Chondrocyte (in vitro differentiated cells): ENCODE data around the gene JAKMIP1. TPM values are rescaled to one million over a fixed set of nuclear protein-coding genes. Genes with fewer than 3 reads are reported as not detected.

ENCODE experiments used
- DNase-seq: peaks from one replicate; pipeline ENCODE4 v3.0.0; 2021; ENCODE audit warnings: mixed read lengths, low spot score
- H3K27ac Mint-ChIP-seq: one replicate; pipeline ENCODE4 v1.8.0; 2021; ENCODE audit warnings: mild to moderate bottlenecking, moderate library complexity, mixed read lengths; ENCODE audit not compliant: unreplicated experiment
- H3K27me3 Mint-ChIP-seq: 2 replicates; pipeline ENCODE4 v1.8.0; 2021; ENCODE audit warnings: low read depth, mixed read lengths
- H3K36me3 Mint-ChIP-seq: 2 replicates; pipeline ENCODE4 v1.8.0; 2021; ENCODE audit warnings: low read depth, mixed read lengths
- H3K4me1 Mint-ChIP-seq: 2 replicates; pipeline ENCODE4 v1.8.0; 2021; ENCODE audit warnings: low read depth, mild to moderate bottlenecking, mixed read lengths
- H3K4me3 Mint-ChIP-seq: one replicate; pipeline ENCODE4 v1.8.0; 2021; ENCODE audit warnings: mild to moderate bottlenecking, moderate library complexity, mixed read lengths; ENCODE audit not compliant: unreplicated experiment
- H3K9me3 Mint-ChIP-seq: 2 replicates; pipeline ENCODE4 v1.8.0; 2021; ENCODE audit warnings: low read depth, mixed read lengths
- total RNA-seq: library from RNA; stranded (reverse); gene quantifications from 3 replicates; pipeline ENCODE4 v1.2.1, GENCODE V29; 2021
- TF ChIP-seq, protein P1 (sequence below): fragments of 200-600 bp; sonication (generic); IDR thresholded peaks from 2 replicates; pipeline ENCODE4 v1.5.0; 2021; ENCODE audit warnings: antibody characterized with exemption, mild to moderate bottlenecking, moderate library complexity

Gene JAKMIP1
- total RNA-seq, 1 donor from 2014 or later, result 0.10 TPM

DNA sequence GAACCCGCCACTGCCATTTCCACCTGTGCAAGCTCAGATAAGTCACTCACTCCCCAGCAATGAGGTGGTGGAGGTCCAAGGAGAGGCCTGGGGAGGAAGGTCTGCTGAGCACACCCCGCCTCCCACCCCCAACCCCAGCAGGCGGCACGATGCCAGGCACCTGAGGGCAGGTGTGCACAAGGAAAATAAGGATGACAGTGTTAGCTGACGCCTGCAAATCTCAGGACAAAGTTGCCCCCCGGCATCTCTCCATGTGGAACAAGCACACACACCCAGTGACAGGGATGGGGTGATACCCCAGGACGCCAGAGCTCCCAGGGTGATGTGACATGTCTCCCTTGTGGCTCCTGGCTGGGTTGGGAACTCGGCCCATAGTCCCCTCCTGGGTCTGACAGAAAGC, 9.9 kb downstream of the JAKMIP1 start:
- H3K36me3 Mint-ChIP-seq, result peaks cover 6% of the 10 kb centered on the region
- no peak overlapping the region for H3K4me3 Mint-ChIP-seq
- H3K27me3 Mint-ChIP-seq, result peaks cover 51% of the 10 kb centered on the region
- H3K4me1 Mint-ChIP-seq, result peaks cover 14% of the 10 kb centered on the region
- DNase-seq, result no peak
- H3K27ac Mint-ChIP-seq, result no peak overlapping the region
- TF ChIP-seq, protein P1, sequence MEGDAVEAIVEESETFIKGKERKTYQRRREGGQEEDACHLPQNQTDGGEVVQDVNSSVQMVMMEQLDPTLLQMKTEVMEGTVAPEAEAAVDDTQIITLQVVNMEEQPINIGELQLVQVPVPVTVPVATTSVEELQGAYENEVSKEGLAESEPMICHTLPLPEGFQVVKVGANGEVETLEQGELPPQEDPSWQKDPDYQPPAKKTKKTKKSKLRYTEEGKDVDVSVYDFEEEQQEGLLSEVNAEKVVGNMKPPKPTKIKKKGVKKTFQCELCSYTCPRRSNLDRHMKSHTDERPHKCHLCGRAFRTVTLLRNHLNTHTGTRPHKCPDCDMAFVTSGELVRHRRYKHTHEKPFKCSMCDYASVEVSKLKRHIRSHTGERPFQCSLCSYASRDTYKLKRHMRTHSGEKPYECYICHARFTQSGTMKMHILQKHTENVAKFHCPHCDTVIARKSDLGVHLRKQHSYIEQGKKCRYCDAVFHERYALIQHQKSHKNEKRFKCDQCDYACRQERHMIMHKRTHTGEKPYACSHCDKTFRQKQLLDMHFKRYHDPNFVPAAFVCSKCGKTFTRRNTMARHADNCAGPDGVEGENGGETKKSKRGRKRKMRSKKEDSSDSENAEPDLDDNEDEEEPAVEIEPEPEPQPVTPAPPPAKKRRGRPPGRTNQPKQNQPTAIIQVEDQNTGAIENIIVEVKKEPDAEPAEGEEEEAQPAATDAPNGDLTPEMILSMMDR, result no peak
- H3K9me3 Mint-ChIP-seq, result peaks cover 3% of the 10 kb centered on the region

- no peak overlapping the region for H3K4me3 Mint-ChIP-seq
Observed at GRCh38 chr4:6189511-6189910, 10.8 kb downstream of the JAKMIP1 start.

DNA sequence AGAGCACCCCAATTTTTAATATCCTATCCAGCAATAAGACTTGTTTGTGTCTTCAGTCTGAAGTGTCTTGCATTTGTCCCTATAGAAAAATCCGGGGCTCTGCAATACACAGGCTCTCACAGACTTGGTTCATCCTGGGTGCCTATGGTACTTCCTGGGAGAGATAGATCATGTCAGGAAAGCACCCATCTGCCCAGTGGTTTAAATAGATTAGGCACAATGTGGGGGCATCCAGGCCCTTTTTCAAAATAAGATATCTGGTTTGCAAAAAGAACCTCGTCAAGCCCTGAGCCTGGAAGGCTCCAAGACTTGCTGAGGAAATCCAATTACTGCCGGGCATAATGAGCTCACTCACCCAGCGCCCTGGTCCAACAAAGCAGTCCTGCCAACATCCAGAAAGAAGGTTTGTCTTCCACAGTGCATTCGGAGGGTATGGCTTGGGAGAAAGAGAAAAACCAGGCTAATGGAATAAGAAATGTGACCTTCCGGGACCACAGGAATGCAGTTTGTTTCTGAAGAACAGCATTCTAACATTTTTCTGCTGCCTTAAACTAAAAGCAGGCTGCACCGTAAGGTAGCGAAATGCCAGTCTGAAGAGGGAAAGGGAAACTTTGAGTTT, 11.6 kb downstream of the JAKMIP1 start:
- Mint-ChIP-seq H3K9me3 (peaks cover 3% of the 10 kb centered on the region), H3K36me3 (peaks cover 6% of the 10 kb centered on the region)

More at GRCh38 chr4:6189511-6189910, 10.8 kb downstream of the JAKMIP1 start:
- Mint-ChIP-seq H3K36me3 (peaks cover 6% of the 10 kb centered on the region), H3K27me3 (peaks cover 49% of the 10 kb centered on the region), H3K9me3 (peaks cover 3% of the 10 kb centered on the region), H3K27ac (no peak overlapping the region), H3K4me1 (peaks cover 14% of the 10 kb centered on the region)
- TF ChIP-seq, protein P1, result no peak
- DNase-seq, result no peak

DNA sequence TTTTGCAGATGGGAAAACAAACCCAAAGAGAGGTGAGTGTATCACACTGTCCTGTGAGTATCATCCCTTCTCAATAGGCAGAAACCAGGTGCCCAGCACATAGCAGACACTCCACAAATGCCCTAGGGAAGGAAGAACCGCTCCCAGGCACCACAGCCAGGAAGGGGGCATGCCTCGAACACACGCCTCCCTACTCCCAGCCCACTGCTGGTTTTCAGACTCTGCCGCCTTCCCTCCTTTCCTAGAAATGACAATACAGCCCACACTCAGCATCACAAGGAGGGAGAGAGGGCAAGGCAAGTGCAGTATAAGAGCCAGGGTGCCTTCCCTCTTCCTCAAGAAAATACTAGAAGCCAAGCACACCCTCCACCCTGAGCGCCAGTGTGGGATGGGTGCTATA, 16.2 kb downstream of the JAKMIP1 start:
- peaks cover 35% of the 10 kb centered on the region for H3K27me3 Mint-ChIP-seq

More for the DNA sequence above, 11.6 kb downstream of the JAKMIP1 start:
- TF ChIP-seq, protein P1, result no peak
- no peak for DNase-seq
- peaks cover 42% of the 10 kb centered on the region for H3K27me3 Mint-ChIP-seq
- H3K4me3 Mint-ChIP-seq, result no peak overlapping the region
- H3K27ac Mint-ChIP-seq, result no peak overlapping the region
- peaks cover 14% of the 10 kb centered on the region for H3K4me1 Mint-ChIP-seq

GRCh38 chr4:6183740-6184139, 16.6 kb downstream of the JAKMIP1 start:
- TF ChIP-seq, protein P1, result no peak
- Mint-ChIP-seq H3K4me3 (no peak overlapping the region), H3K36me3 (peaks cover 6% of the 10 kb centered on the region), H3K4me1 (peaks cover 4% of the 10 kb centered on the region), H3K9me3 (peaks cover 8% of the 10 kb centered on the region), H3K27me3 (peaks cover 36% of the 10 kb centered on the region), H3K27ac (no peak overlapping the region)
- no peak for DNase-seq

More for the DNA sequence above, 16.2 kb downstream of the JAKMIP1 start:
- Mint-ChIP-seq H3K9me3 (peaks cover 8% of the 10 kb centered on the region), H3K4me3 (no peak overlapping the region), H3K36me3 (peaks cover 6% of the 10 kb centered on the region), H3K27ac (no peak overlapping the region), H3K4me1 (peaks cover 9% of the 10 kb centered on the region)
- TF ChIP-seq, protein P1, result no peak
- no peak for DNase-seq
